A549 (cell line): Measurements from ENCODE around the gene RASSF4. TPM values are rescaled to one million over a fixed set of nuclear protein-coding genes. Genes with fewer than 3 reads are reported as not detected.

ENCODE experiments used
- ATAC-seq, 2 experiments: fragments of 200-7000 bp in 1 of 2; fragments of >200 bp in 1 of 2; cut with Nextera tagmentation in 1 of 2; cut with Tn5 transposase in 1 of 2; 3 replicates each; pipeline versions ENCODE4 v1.8.0 to v1.9.1; 2018 to 2020; ENCODE audit warnings: mild to moderate bottlenecking in 1 of 2, moderate library complexity in 1 of 2
- CTCF ChIA-PET: fragments of 300-600 bp; sonication (Branson Sonifier 250); formaldehyde crosslinking; extraction: SDS; loops from one replicate; lab custom pipeline; 2021; ENCODE audit warnings: antibody characterized with exemption, inconsistent platforms; lab: Yijun Ruan, JAX
- POLR2A ChIA-PET: fragments of 350-600 bp; formaldehyde crosslinking; extraction: SDS; loops from one replicate; lab custom pipeline; 2021; ENCODE audit warnings: antibody characterized with exemption, inconsistent platforms; lab: Yijun Ruan, JAX
- DNase-seq, 2 experiments: peaks; one replicate each; pipeline versions ENCODE4 v3.0.0 to v3.0.0-alpha.2; 2011 to 2016; ENCODE audit warnings: low read depth in 1 of 2, low spot score in 1 of 2
- FAIRE-seq: peaks from 2 replicates; lab custom pipeline; 2011; peaks lifted over from hg19 to GRCh38; lab: Jason Lieb, UNC
- H3K27ac ChIP-seq, 2 experiments: fragments of >200 bp; sonication (Bioruptor Twin); formaldehyde crosslinking; 3 replicates each; pipeline ENCODE4 v1.5.1; 2016 to 2017
- H3K4me1 ChIP-seq: fragments of >200 bp; sonication (Bioruptor Twin); formaldehyde crosslinking; 3 replicates; pipeline ENCODE4 v1.6.1; 2016
- H3K4me2 ChIP-seq: fragments of >200 bp; sonication (Bioruptor Twin); formaldehyde crosslinking; 3 replicates; pipeline ENCODE4 v1.6.1; 2016
- H3K4me3 ChIP-seq: fragments of >200 bp; sonication (Bioruptor Twin); formaldehyde crosslinking; 3 replicates; pipeline ENCODE4 v1.5.1; 2016
- H3K9me3 ChIP-seq: fragments of >200 bp; sonication (Bioruptor Twin); formaldehyde crosslinking; 3 replicates; pipeline ENCODE4 v1.6.1; 2016
- CHD2 ChIP-seq: fragments of 150-350 bp; IDR thresholded peaks from 2 replicates; pipeline ENCODE4 v1.6.1; 2014; ENCODE audit warnings: low read length; ENCODE audit not compliant: partially characterized antibody
- E2F6 ChIP-seq: IDR thresholded peaks from 2 replicates; pipeline ENCODE4 v1.6.1; 2012; ENCODE audit warnings: low read depth, borderline replicate concordance
- EHF ChIP-seq: fragments of 250-450 bp; sonication (Bioruptor Pico); IDR thresholded peaks from 2 replicates; pipeline ENCODE4 v1.5.0; 2020; ENCODE audit warnings: mild to moderate bottlenecking
- EHMT2 ChIP-seq: fragments of 200-600 bp; sonication (generic); IDR thresholded peaks from 2 replicates; pipeline ENCODE4 v1.6.1; 2016; ENCODE audit warnings: antibody characterized with exemption, low read depth, mild to moderate bottlenecking, moderate library complexity
- FOSB ChIP-seq: fragments of 250-450 bp; sonication (Bioruptor Pico); IDR thresholded peaks from 2 replicates; pipeline ENCODE4 v1.5.0; 2020; ENCODE audit warnings: mild to moderate bottlenecking, moderate library complexity
- FOXS1 ChIP-seq: fragments of 250-450 bp; sonication (Bioruptor Pico); IDR thresholded peaks from 2 replicates; pipeline ENCODE4 v1.5.0; 2020; ENCODE audit warnings: mild to moderate bottlenecking, moderate library complexity
- GATA3 ChIP-seq: IDR thresholded peaks from 2 replicates; pipeline ENCODE4 v1.6.1; 2012; ENCODE audit warnings: borderline replicate concordance
- HDAC2 ChIP-seq: fragments of 200-600 bp; sonication (generic); IDR thresholded peaks from 2 replicates; pipeline ENCODE4 v1.6.1; 2016
- HEYL ChIP-seq: fragments of 250-450 bp; sonication (Bioruptor Pico); IDR thresholded peaks from 2 replicates; pipeline ENCODE4 v1.8.0; 2021; ENCODE audit warnings: mild to moderate bottlenecking, moderate library complexity
- HOXB5 ChIP-seq: fragments of 250-450 bp; sonication (Bioruptor Pico); IDR thresholded peaks from 2 replicates; pipeline ENCODE4 v1.5.0; 2020; ENCODE audit warnings: mild to moderate bottlenecking, moderate library complexity
- JUNB ChIP-seq: fragments of >200 bp; sonication (Bioruptor Twin); formaldehyde crosslinking; IDR thresholded peaks from 2 replicates; pipeline ENCODE4 v1.6.1; 2016
- MYC ChIP-seq: IDR thresholded peaks from 2 replicates; pipeline ENCODE4 v1.6.1; 2012; ENCODE audit warnings: mild to moderate bottlenecking, inconsistent platforms, low read length, improper control_type of control experiment, borderline replicate concordance
- NPAS2 ChIP-seq: fragments of 250-450 bp; sonication (Bioruptor Pico); IDR thresholded peaks from 2 replicates; pipeline ENCODE4 v1.8.0; 2022; ENCODE audit warnings: mild to moderate bottlenecking, moderate library complexity, borderline replicate concordance
- POLR2A ChIP-seq: IDR thresholded peaks from 2 replicates; pipeline ENCODE4 v1.6.1; 2012; ENCODE audit warnings: mild to moderate bottlenecking, low read length
- RAD21 ChIP-seq, 2 experiments: fragments of >200 bp in 1 of 2; sonication (Bioruptor Twin) in 1 of 2; formaldehyde crosslinking in 1 of 2; IDR thresholded peaks in 1 of 2; conservative IDR thresholded peaks in 1 of 2; 2 replicates in 1 of 2; 3 replicates in 1 of 2; pipeline ENCODE4 v1.6.1; 2012 to 2018; ENCODE audit warnings: inconsistent platforms in 1 of 2
- RFX5 ChIP-seq: fragments of 450-650 bp; IDR thresholded peaks from 2 replicates; pipeline ENCODE4 v1.7.1; 2014; ENCODE audit warnings: antibody characterized with exemption, mild to moderate bottlenecking, moderate library complexity
- SMC3 ChIP-seq: fragments of >200 bp; sonication (Bioruptor Twin); formaldehyde crosslinking; IDR thresholded peaks from 3 replicates; pipeline ENCODE4 v1.6.1; 2018; ENCODE audit warnings: inconsistent platforms
- TFCP2L1 ChIP-seq: fragments of 250-450 bp; sonication (Bioruptor Pico); IDR thresholded peaks from 2 replicates; pipeline ENCODE4 v1.5.0; 2021; ENCODE audit warnings: mild to moderate bottlenecking
- TP53 ChIP-seq: fragments of 250-450 bp; sonication (Bioruptor Pico); IDR thresholded peaks from 2 replicates; pipeline ENCODE4 v1.5.0; 2021; ENCODE audit warnings: mild to moderate bottlenecking, moderate library complexity
- ZC3H11A ChIP-seq: fragments of 450-650 bp; IDR thresholded peaks from 2 replicates; pipeline ENCODE4 v1.6.1; 2014; ENCODE audit warnings: antibody characterized with exemption, mild to moderate bottlenecking
- ZFP36 ChIP-seq: fragments of 450-650 bp; IDR thresholded peaks from 2 replicates; pipeline ENCODE4 v1.6.1; 2014; ENCODE audit warnings: borderline replicate concordance; ENCODE audit not compliant: partially characterized antibody
- ZNF302 ChIP-seq: fragments of 250-450 bp; sonication (Bioruptor Pico); IDR thresholded peaks from 2 replicates; pipeline ENCODE4 v1.9.0; 2021; ENCODE audit warnings: inconsistent platforms, mild to moderate bottlenecking, moderate library complexity
- WGBS: methylation state at CpG from one replicate; pipeline ENCODE4 v1.1.6; 2017; ENCODE audit errors: missing lambda C conversion rate; 5-methylcytosine and 5-hydroxymethylcytosine counted together
- polyA plus RNA-seq, 4 experiments: library from polyadenylated mRNA; depleted of rRNA in 3 of 4; stranded (reverse); fragments of >200 nt; fragmentation: RNase III in 1 of 4; extraction: RNeasy Plus Mini Kit Qiagen cat#74134 plus additional on column Dnase treatment in 1 of 4; gene quantifications; 2 replicates in 3 of 4; 3 replicates in 1 of 4; pipeline ENCODE4 v1.2.3, GENCODE V29; 2011 to 2017
- TF ChIP-seq, protein P1 (sequence below): fragments of 150-350 bp; IDR thresholded peaks from 2 replicates; pipeline ENCODE4 v1.6.1; 2014; ENCODE audit warnings: low read depth, mild to moderate bottlenecking, low read length
- TF ChIP-seq, protein P2 (sequence below): fragments of >200 bp; sonication (Bioruptor Twin); formaldehyde crosslinking; IDR thresholded peaks from 3 replicates; pipeline ENCODE4 v1.5.1; 2016

RASSF4 gene
- polyA plus RNA-seq, 2 of the 4 experiments (the other 2 are of a cell fraction): 1.9 to 2.2 TPM

GRCh38 chr10:44910602-44911001, 49.0 kb upstream of the RASSF4 start:
- POLR2A ChIA-PET: no interaction called here
- Histone ChIP-seq H3K27ac (no peak overlapping the region), H3K4me1 (no peaks in the 10 kb centered on the region), H3K9me3 (no peaks in the 10 kb centered on the region), H3K4me3 (no peak overlapping the region), H3K4me2 (no peak overlapping the region)
- no peak for TF ChIP-seq SMC3
- TF ChIP-seq CHD2: no peak
- CTCF ChIA-PET: interaction anchor here (1.2 kb wide), 1 partner anchor 22 kb away, joined by 4 read pairs; no protein-coding TSS in a partner anchor
- WGBS: 59% methylated on average over 7 of the region's 7 CpGs
- no peak for DNase-seq
- no peak for FAIRE-seq
- no peak for ATAC-seq

GRCh38 chr10:44911081-44911540, 48.5 kb upstream of the RASSF4 start, which contains the start of gene TMEM72:
TSS of gene TMEM72 (plus strand) at chr10:44911337. CDS start at chr10:44911513, 176 bp downstream.
- H3K27ac ChIP-seq: no peak within 1 kb of the TSS
- ATAC-seq (peak; percentile 67 to 71; a peak in 5 of 6 replicates), FAIRE-seq (no peak), DNase-seq (peak in 1 of 2 experiments; percentile 19)
- no peaks in the 10 kb centered on the region for H3K9me3 ChIP-seq
- CTCF ChIA-PET: interaction anchor here (1.2 kb wide), 1 partner anchor 21 kb away, joined by 4 read pairs; no protein-coding TSS in a partner anchor
- POLR2A ChIA-PET: interaction anchor here (0.6 kb wide), 1 partner anchor 68 kb away, joined by 3 read pairs; the partner anchor contains the start of gene DEPP1
- WGBS: 19% methylated on average over 8 of the region's 12 CpGs
- no peak within 1 kb of the TSS for H3K4me3 ChIP-seq
- no peak within 1 kb of the TSS for H3K4me2 ChIP-seq
- no peaks in the 10 kb centered on the region for H3K4me1 ChIP-seq
- no peak for TF ChIP-seq TP53
- no peak for TF ChIP-seq HDAC2
- TF ChIP-seq ZNF302: no peak
- no peak for TF ChIP-seq NPAS2 (CRISPR knock-in tag)
- no peak for TF ChIP-seq FOXS1 (CRISPR knock-in tag)
- TF ChIP-seq, protein P1, sequence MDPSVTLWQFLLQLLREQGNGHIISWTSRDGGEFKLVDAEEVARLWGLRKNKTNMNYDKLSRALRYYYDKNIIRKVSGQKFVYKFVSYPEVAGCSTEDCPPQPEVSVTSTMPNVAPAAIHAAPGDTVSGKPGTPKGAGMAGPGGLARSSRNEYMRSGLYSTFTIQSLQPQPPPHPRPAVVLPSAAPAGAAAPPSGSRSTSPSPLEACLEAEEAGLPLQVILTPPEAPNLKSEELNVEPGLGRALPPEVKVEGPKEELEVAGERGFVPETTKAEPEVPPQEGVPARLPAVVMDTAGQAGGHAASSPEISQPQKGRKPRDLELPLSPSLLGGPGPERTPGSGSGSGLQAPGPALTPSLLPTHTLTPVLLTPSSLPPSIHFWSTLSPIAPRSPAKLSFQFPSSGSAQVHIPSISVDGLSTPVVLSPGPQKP: no peak
- no peak for TF ChIP-seq POLR2A
- no peak for TF ChIP-seq HEYL (CRISPR knock-in tag)
- TF ChIP-seq SMC3: no peak
- TF ChIP-seq HOXB5 (CRISPR knock-in tag): no peak
- no peak for TF ChIP-seq GATA3
- TF ChIP-seq JUNB: no peak
- TF ChIP-seq FOSB (CRISPR knock-in tag): no peak

DNA sequence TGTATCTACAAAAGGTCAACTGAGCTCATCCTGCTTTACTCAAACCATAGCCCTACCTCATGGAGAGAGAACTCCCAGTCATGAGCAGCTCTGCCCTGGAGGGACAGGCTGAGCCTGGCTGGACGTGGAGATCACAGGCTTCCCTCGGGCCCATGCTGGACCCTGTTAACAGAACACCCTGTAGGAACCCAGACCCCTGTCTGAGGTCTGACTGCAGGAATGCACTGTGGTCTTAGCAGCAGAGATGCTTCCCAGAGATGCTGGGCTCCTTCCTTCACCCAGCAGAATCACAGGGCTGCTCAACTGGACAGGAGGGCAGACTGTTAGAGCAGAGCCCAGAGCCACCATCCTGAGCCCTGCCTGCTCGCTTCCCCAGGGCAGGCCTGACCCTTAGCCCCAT, 47.7 kb upstream of the RASSF4 start:
- Histone ChIP-seq H3K9me3 (no peaks in the 10 kb centered on the region), H3K27ac (no peak overlapping the region), H3K4me1 (no peaks in the 10 kb centered on the region), H3K4me2 (no peak overlapping the region)
- ChIA-PET POLR2A (no interaction called here), CTCF (no interaction called here)
- ATAC-seq (no peak), DNase-seq (no peak), FAIRE-seq (no peak)
- WGBS: 60% methylated on average over 1 of the region's 3 CpGs
- TF ChIP-seq TFCP2L1 (CRISPR knock-in tag) (no peak), FOSB (CRISPR knock-in tag) (no peak), EHMT2 (no peak), EHF (CRISPR knock-in tag) (no peak), HDAC2 (no peak), RAD21 (conservative IDR thresholded peaks at IDR 0.05 in 1 of 2, IDR thresholded peaks at IDR 0.05 in 1 of 2) (no peak), POLR2A (no peak), RFX5 (no peak)
- TF ChIP-seq, all 56 proteins: peak for 0
- no peak overlapping the region for H3K4me3 ChIP-seq

- Histone ChIP-seq H3K9me3 (no peaks in the 10 kb centered on the region), H3K4me1 (no peaks in the 10 kb centered on the region), H3K27ac (no peak overlapping the region), H3K4me3 (no peak overlapping the region), H3K4me2 (no peak overlapping the region)
- TF ChIP-seq E2F6 (no peak), ZC3H11A (no peak), ZNF302 (no peak), MYC (no peak), ZFP36 (no peak), GATA3 (no peak), SMC3 (no peak)
- TF ChIP-seq, protein P2, sequence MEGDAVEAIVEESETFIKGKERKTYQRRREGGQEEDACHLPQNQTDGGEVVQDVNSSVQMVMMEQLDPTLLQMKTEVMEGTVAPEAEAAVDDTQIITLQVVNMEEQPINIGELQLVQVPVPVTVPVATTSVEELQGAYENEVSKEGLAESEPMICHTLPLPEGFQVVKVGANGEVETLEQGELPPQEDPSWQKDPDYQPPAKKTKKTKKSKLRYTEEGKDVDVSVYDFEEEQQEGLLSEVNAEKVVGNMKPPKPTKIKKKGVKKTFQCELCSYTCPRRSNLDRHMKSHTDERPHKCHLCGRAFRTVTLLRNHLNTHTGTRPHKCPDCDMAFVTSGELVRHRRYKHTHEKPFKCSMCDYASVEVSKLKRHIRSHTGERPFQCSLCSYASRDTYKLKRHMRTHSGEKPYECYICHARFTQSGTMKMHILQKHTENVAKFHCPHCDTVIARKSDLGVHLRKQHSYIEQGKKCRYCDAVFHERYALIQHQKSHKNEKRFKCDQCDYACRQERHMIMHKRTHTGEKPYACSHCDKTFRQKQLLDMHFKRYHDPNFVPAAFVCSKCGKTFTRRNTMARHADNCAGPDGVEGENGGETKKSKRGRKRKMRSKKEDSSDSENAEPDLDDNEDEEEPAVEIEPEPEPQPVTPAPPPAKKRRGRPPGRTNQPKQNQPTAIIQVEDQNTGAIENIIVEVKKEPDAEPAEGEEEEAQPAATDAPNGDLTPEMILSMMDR: no peak
- DNase-seq (no peak), ATAC-seq (no peak), FAIRE-seq (no peak)
- ChIA-PET POLR2A (no interaction called here), CTCF (interaction anchor here (0.9 kb wide), 1 partner anchor 18 kb away, joined by 3 read pairs; no protein-coding TSS in a partner anchor)
- WGBS: 67% methylated on average over 12 of the region's 12 CpGs
These were observed 46.1 kb upstream of the RASSF4 start for GRCh38 chr10:44913350-44914081.
